HCT116 (cell line): ENCODE measurements around the gene DPP6.

ENCODE experiments used
- CEBPB ChIP-seq: IDR thresholded peaks from 2 replicates; pipeline ENCODE4 v1.6.1; 2012; ENCODE audit warnings: low read depth
- CTCF ChIP-seq, 3 experiments: fragments of 200-600 bp in 1 of 3; sonication (generic) in 1 of 3; IDR thresholded peaks in 2 of 3; conservative IDR thresholded peaks in 1 of 3; 2 replicates each; pipeline ENCODE4 v1.5.1; 2012 to 2017; ENCODE audit warnings: low read depth in 2 of 3, low read length in 2 of 3, antibody characterized with exemption in 1 of 3, borderline replicate concordance in 1 of 3, control low read depth in 1 of 3, mild to moderate bottlenecking in 1 of 3, mixed read lengths in 1 of 3, mixed run types in 1 of 3, moderate library complexity in 1 of 3; ENCODE audit not compliant: insufficient read depth in 1 of 3
- ELF1 ChIP-seq: IDR thresholded peaks from 2 replicates; pipeline ENCODE4 v1.6.1; 2012; ENCODE audit warnings: low read depth, borderline replicate concordance
- EZH2phosphoT487 ChIP-seq: fragments of 200-600 bp; IDR thresholded peaks from 2 replicates; pipeline ENCODE4 v1.6.1; 2018; ENCODE audit warnings: antibody characterized with exemption, borderline replicate concordance
- POLR2A ChIP-seq: IDR thresholded peaks from 2 replicates; pipeline ENCODE4 v1.7.0; 2011; ENCODE audit warnings: borderline replicate concordance; ENCODE audit not compliant: insufficient read depth, insufficient read length; ENCODE audit errors: extremely low read depth
- POLR2AphosphoS5 ChIP-seq: IDR thresholded peaks from 2 replicates; pipeline ENCODE4 v1.6.1; 2011; ENCODE audit warnings: mild to moderate bottlenecking, low read depth, low read length, moderate library complexity
- RAD21 ChIP-seq: IDR thresholded peaks from 2 replicates; pipeline ENCODE4 v1.6.1; 2012; ENCODE audit warnings: low read depth, mild to moderate bottlenecking
- SIN3A ChIP-seq: IDR thresholded peaks from 2 replicates; pipeline ENCODE4 v1.6.1; 2012; ENCODE audit warnings: low read depth
- SP1 ChIP-seq: IDR thresholded peaks from 2 replicates; pipeline ENCODE4 v1.6.1; 2012; ENCODE audit warnings: low read depth
- YY1 ChIP-seq: IDR thresholded peaks from 2 replicates; pipeline ENCODE4 v1.6.1; 2011; ENCODE audit warnings: low read length, low read depth, moderate library complexity, mild to moderate bottlenecking; ENCODE audit not compliant: insufficient replicate concordance; ENCODE audit errors: extremely low read depth

- no peak for TF ChIP-seq ELF1
- no peak for TF ChIP-seq CTCF (IDR thresholded peaks at IDR 0.05 in 2 of 3, conservative IDR thresholded peaks at IDR 0.05 in 1 of 3; ENCODE audit: borderline replicate concordance in 1 of 3, insufficient read depth in 1 of 3, low read depth in 2 of 3, low read length in 2 of 3)
- no peak for TF ChIP-seq CEBPB
- no peak for TF ChIP-seq POLR2A
- TF ChIP-seq RAD21: no peak
- no peak for TF ChIP-seq SP1
- no peak for TF ChIP-seq POLR2AphosphoS5
- no peak for TF ChIP-seq SIN3A
- TF ChIP-seq YY1: no peak
- no peak for TF ChIP-seq EZH2phosphoT487
Measured at GRCh38 chr7:154910977-154911376, 858.8 kb downstream of the DPP6 start.
